Amygdala (tissue), 56 donors: ENCODE data around the gene CYB5D1.
"Not testable (repeated sequence)": the region's sequence is repeated elsewhere in the genome, so short reads cannot be mapped to it uniquely, and the experiment has no call there.

ENCODE experiments used
- DNase-seq, 56 donors: peaks; one replicate each; lab custom pipeline; 2025; lab: John Stamatoyannopoulos, UW

CYB5D1 gene

DNA sequence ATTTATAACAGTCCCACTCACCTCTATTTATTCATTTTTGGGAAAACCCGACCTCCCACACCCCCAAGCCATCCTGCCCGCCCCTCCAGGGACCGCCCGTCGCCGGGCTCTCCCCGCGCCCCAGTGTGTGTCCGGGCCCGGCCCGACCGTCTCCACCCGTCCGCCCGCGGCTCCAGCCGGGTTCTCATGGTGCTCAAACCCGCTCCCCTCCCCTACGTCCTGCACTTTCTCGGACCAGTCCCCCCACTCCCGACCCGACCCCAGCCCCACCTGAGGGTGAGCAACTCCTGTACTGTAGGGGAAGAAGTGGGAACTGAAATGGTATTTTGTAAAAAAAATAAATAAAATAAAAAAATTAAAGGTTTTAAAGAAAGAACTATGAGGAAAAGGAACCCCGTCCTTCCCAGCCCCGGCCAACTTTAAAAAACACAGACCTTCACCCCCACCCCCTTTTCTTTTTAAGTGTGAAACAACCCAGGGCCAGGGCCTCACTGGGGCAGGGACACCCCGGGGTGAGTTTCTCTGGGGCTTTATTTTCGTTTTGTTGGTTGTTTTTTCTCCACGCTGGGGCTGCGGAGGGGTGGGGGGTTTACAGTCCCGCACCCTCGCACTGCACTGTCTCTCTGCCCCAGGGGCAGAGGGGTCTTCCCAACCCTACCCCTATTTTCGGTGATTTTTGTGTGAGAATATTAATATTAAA, 3.6 kb upstream of the CYB5D1 start:
- no peak for DNase-seq

GRCh38 chr17:7854851-7855659, 2.7 kb upstream of the CYB5D1 start, which contains the start of gene TMEM88:
Gene TMEM88 (plus strand): TSS chr17:7855066. CDS start chr17:7855075, 9 bp downstream.
- DNase-seq, result no peak

GRCh38 chr17:7855660-7856010, 2.2 kb upstream of the CYB5D1 start:
- no peak for DNase-seq

DNA sequence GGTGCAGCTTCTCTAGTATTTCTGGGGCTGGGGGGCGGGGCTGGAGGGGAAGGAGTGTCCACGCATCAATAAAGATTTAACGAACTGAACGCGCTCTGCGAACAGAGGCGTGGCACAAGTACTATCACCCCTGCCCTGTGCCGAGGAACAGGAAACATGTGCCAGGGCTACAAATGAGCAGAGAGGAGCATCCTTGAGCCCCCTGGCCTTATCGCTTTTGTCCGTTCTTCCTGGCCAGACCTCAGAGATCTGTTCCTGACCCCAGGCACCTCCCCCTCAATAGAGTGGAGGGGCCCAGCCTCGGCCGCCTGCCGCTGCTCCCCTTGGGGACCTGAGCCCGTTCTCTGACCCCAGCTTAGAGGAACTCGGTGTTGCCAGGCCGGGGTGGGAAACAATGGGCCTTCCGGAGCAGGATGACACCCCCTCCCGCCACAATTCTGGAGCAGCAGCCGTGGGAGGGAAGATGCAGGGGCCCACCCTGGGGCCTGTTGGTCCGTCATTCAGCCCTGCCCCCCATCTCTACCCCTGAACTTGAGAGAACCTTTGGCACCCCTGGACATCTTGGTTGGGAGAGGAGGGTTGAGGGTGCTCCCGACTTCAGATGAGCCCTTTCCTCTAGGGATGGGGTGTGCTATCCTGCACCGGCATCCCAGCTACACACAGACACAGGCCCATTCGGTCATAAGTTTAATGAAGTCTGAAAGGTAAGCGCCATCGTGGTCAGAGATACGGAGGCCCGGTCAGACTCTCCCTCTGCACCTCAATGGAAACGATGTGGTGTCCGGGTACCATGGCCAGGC, 1.6 kb upstream of the CYB5D1 start:
- DNase-seq, result peak in 1 of 56 donors; percentile 48

- DNase-seq, result peak; percentile 60 to 100 (median 97)
Observed at GRCh38 chr17:7856811-7857712, 741 bp upstream of the CYB5D1 start, which contains the start of gene NAA38. Gene NAA38 (minus strand): TSS chr17:7857559. CDS start chr17:7857463, 96 bp downstream.

GRCh38 chr17:7858522-7858810, 663 bp downstream of the CYB5D1 start:
- no peak for DNase-seq

- no peak for DNase-seq
Observed at GRCh38 chr17:7859028-7859427, 1.2 kb downstream of the CYB5D1 start.

- peak in 2 of 56 donors; percentile 52 to 72 for DNase-seq
Observed at GRCh38 chr17:7862692-7863437, 5.1 kb downstream of the CYB5D1 start.

DNA sequence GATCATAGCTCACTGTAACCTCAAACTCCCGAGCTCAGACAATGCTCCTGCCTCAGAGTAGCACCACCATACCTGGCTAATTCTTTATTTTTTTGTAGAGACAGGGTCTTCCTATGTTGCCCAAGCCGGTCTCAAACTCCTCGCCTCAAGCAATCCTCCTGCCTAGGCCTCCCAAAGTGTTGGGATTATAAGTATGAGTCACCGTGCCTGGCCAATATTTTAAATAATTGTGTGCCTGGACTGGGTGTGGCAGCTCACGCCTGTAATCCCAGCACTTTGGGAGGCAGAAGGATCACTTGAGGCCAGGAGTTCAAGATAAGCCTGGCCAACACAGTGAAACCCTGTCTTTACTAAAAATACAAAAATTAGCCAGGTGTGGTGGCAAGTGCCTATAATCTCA, 6.6 kb downstream of the CYB5D1 start:
- not testable (repeated sequence) for DNase-seq

DNA sequence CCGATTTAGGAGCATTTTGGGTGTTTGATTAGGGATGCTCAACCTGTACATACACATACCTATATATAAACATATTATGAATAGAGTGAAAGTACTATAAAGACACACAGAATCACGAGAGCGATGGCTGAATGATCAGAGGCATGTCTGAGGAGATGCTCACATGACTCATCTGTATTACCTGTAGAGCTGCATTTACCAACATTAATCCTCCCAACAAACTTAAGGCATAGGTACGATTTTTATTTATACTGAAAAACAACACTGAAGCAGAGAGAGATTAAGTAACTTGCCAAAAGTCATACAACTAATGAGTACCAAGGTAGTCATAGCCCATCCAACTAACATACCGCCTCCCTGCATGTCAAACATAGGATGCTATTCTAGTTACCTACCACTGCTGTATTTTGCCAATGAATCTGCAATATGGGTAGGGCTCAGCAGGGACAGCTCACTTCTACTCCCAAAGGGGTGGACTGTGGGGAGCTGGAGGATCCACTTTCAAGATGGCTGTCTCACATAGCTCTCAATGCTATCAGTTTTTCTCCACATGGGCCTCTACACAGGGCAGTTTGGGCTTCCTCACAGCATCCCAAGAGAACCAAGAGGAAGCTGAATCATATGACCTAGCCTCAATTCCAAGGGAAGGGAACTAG, 7.3 kb downstream of the CYB5D1 start:
- no peak for DNase-seq

- DNase-seq, result no peak
Observed at GRCh38 chr17:7867881-7868329, 10.1 kb downstream of the CYB5D1 start.

GRCh38 chr17:7873051-7873450, 15.2 kb downstream of the CYB5D1 start:
- DNase-seq, result no peak

DNA sequence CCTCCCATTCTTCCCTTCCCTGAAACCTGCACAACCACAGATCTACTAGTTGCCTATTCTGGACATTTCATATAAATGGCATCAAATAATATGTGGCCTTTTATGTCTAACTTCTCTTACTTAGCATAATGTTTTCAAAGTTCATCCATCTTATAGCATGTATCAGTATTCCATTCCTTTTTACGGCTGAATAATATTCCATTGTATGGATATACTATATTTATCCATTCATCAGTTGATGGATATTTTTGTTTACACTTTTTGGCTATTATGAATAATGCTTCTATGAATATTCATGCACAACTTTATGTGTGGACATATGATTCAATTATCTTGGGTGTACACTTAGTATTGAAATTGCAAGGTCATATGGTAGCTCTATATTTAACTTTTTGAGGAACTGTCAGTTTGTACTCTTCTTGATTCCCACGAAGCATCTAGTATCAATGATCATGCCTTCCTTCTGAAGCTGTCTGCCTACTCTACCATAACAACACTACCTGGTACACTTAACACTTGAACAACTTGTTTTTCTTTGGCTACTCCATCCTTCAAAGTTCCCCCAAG, 18.1 kb downstream of the CYB5D1 start:
- no peak for DNase-seq

GRCh38 chr17:7878234-7878633, 20.4 kb downstream of the CYB5D1 start:
- DNase-seq, result no peak

- DNase-seq, result no peak
Observed at GRCh38 chr17:7880076-7880868, 22.5 kb downstream of the CYB5D1 start.

DNA sequence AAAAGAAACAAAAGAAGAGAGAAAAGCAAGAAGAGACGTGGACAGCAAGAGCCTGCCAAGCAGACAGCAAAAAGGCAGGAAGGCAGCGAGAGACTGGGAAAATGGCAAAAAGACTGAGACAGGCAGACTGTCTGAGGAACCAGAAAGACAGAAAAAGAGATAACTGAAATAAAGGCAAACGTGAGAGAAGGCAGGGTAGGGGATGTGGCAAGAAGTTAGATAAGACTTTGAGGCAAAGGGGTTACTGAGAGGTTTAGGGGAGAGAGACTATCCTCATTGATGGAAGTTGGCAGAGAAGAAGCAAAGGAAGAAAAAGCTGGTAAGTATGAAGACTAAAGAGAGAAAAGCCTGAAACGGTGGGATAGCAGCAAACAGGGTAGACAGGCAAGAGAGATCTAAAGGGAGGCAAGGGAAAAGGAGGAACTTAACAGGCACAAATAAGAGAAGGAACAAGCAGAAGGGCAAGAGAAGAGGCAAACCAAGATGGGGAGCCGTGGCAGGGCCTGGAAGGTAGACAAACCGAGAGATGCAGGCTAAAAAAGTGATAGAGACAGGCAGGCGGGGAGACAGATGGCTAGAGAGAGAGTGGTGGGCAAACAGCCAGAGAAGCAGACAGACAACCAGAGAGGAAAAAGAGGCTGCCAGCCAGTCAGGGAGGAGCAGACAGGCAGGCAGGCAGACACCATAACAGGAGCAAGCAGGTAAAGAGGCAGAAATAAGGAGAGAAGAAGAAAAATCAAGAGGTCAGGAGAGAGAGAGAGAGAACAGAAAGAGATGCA, 23.7 kb downstream of the CYB5D1 start:
- peak in 16 of 56 donors; percentile 7 to 61 (median 33) for DNase-seq

GRCh38 chr17:7882068-7882467, 24.3 kb downstream of the CYB5D1 start:
- no peak for DNase-seq
